ENCODE measurements around the gene GRM1.

GRCh38 chr6:146302994-146303393, 274.1 kb downstream of the GRM1 start:
- TF ChIP-seq POLR2A (IDR thresholded peaks at IDR 0.05; ENCODE audit: low read depth, low read length) (no peak), CTCF (conservative IDR thresholded peaks at IDR 0.05; ENCODE audit: low read depth, low read length) (no peak), BHLHE40 (IDR thresholded peaks at IDR 0.05; ENCODE audit: low read depth, low read length) (no peak), SMC3 (IDR thresholded peaks at IDR 0.05; ENCODE audit: low read depth, low read length) (no peak), CEBPB (IDR thresholded peaks at IDR 0.05; ENCODE audit: low read depth, low read length) (no peak), MXI1 (IDR thresholded peaks at IDR 0.05; ENCODE audit: borderline replicate concordance, low read depth, low read length) (no peak), MAZ (IDR thresholded peaks at IDR 0.05; ENCODE audit: borderline replicate concordance, low read depth, low read length) (no peak), RAD21 (IDR thresholded peaks at IDR 0.05; ENCODE audit: low read length) (no peak)
- TF ChIP-seq, protein P1, sequence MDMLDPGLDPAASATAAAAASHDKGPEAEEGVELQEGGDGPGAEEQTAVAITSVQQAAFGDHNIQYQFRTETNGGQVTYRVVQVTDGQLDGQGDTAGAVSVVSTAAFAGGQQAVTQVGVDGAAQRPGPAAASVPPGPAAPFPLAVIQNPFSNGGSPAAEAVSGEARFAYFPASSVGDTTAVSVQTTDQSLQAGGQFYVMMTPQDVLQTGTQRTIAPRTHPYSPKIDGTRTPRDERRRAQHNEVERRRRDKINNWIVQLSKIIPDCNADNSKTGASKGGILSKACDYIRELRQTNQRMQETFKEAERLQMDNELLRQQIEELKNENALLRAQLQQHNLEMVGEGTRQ (IDR thresholded peaks at IDR 0.05; ENCODE audit: low read depth, low read length), result no peak

Measured in IMR-90 (cell line).